Head of caudate nucleus (tissue), 42 donors: ENCODE results near the gene FAM236D.
"Not testable (repeated sequence)": the region's sequence is repeated elsewhere in the genome, so short reads cannot be mapped to it uniquely, and the experiment has no call there.

Experiments
- DNase-seq, 42 donors: peaks; one replicate each; pipeline versions ENCODE4 v3.0.0 to v3.0.0-alpha.2; 2020 to 2021; ENCODE audit warnings: mixed read lengths in 7 of 42
- intact Hi-C: fragments of 100-400 bp; cut with DNase I; formaldehyde crosslinking; loops from one replicate; pipeline ENCODE4 v1.15.0; 2022

FAM236D gene

DNA sequence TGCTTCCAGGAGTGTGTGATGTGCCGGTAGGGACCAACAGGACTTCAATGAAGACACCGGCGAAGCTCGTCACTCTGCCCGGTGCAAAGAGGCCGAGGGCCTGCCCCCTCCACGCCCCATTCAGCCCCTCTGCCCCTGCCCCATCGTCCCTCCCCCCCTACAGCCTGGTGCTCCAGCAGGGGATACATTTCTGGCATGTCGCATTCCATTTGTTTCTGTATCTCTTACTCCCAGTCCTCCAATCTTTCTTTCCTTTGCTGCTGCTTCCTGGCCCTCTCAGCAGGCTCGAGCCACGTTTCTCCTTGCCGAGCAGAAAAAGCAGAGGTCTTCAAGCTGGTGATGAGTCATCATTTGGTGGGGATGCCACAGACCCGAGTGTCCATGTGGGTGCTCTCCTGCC is at the start of gene FAM236D:
TSS of gene FAM236D (minus strand) at position 101 of the 400 bp plus-strand sequence. CDS start at position 1, 100 bp downstream.
- DNase-seq, intact Hi-C loops: not testable (repeated sequence)

DNA sequence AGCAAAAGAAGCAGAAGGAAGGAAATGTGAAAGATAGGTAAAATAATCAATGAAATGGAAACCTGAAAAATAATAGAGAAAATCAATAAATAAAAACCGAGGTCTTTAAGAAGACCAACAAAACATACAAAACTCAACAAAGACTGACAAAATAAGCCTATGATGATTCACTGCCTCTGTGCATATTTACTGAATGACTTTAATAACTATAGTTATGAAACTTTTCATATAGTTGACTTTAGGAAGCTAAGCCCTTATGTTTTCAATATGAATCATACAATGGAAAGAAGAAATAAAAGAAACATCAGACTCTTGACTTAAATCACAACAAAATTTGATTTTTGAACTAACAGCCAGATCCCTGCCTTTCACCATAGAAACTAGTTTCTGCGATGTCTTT is 29.5 kb upstream of the FAM236D start:
- DNase-seq, intact Hi-C loops: not testable (repeated sequence)

DNA sequence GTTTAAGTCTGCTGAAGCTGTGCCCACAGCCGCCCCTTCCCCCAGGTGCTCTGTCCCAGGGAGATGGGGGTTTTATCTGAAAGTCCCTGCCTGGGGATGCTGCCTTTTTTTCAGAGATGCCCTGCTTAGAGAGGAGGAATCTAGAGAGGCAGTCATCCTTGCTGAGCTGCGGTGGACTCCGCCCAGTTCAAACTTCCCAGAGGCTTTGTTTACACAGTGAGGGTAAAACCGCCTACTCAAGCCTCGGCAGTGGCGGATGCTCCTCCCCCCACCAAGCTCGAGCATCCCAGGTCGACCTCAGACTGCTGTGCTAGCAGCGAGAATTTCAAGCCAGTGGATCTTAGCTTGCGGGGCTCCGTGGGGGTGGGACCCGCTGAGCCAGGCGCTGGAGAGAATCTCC is 22.7 kb upstream of the FAM236D start:
- DNase-seq, intact Hi-C loops: not testable (repeated sequence)

DNA sequence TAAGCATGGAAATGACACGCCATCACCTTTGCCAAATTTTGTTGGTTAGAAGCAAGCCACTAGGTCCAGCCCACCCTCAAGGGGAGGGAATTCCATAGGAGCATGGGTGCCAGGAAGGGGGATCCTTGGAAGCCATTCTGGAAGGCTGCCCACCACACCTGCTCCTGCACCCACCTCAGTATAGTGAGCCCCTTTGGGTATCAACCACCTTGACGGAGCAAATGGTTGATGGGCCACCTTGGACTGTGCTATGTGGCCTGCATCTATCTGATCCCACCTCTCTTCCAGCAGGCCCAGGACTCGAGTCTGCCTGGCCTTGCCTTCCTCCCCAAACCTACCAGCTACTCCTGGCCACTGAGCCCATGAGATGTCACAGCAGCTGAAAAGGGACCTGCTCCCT is 17.6 kb downstream of the FAM236D start:
- intact Hi-C loops, result not testable (repeated sequence)
- DNase-seq, result peak in 2 of 42 donors; percentile 1 to 7

DNA sequence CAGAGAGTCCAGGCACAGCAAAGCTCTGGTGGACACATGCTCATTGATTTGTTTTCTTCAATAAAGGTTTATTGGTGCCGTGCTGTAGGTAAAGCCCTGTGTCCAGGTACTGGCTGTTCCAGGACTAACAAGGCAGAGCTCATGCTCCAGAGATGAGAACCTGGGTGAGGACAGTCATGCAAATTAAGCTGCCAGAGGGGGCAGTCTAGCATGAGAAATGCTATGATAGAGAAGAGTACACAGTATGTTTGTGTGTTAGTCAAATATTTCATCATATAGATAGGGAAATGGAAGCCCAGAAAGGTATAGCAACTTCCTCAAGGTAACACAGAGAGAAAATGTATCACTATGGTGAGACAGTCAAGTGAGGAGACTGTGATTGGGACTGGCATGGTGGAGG is 19.9 kb downstream of the FAM236D start:
- DNase-seq, intact Hi-C loops: not testable (repeated sequence)

DNA sequence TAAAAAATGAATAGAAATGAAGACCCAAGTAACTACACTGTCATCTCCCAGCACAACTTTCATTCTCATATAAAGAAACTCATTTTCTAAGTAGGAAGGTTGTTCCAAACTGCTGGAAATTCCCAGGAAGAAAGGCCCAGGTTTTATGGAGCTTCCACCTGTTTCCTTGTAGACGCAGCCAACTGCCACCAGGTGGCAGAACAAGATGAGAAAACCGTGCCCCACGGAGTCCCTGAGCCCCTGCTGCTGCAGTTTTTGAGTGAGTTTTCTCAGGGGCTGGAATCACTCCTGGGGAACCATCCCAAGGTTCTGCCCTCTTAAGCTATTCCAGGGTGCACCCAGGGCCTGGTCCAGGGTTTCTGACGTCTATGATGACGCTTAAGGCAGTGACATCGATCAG is 24.0 kb downstream of the FAM236D start:
- intact Hi-C loops, DNase-seq: not testable (repeated sequence)

DNA sequence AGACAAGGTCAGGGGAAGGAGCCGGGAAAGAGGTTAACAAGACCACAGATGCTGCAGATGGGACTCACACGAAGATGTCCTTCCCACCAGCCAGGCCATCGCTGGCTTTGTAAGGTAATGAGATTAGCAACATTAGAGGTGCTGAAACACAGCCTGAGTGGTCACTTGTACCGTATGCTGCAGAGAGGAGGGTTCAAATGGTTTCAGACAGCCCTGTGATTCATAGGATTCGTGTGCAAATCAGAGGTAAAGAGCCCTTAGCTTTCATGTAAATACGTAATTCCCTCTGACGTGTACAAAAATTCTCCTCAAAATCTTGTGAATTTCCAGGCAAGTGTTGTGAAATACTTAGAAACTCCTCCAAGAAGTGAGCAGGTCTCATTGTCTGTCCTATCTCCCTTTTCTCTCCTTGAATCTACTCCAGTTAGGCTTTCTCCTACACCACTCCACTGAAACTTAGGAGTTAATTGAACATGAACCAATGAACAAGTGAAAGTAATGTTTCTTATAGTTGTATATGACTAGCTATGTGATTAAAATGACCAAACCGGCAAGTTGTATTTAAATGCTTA is 24.6 kb downstream of the FAM236D start:
- intact Hi-C loops, DNase-seq: not testable (repeated sequence)

DNA sequence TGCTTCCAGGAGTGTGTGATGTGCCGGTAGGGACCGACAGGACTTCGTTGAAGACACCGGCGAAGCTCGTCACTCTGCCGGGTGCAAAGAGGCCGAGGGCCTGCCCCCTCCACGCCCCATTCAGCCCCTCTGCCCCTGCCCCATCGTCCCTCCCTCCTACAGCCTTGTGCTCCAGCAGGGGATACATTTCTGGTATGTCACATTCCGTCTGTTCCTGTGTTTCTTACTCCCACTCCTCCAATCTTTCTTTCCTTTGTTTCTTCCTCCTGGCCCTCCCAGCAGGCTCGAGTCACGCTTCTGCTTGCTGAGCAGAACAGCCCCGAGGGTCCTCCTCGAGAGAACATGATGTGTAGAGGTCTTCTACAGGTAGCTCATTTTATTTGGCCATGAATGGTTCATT is 25.4 kb downstream of the FAM236D start, which contains the start of gene FAM236B:
TSS of gene FAM236B (minus strand) at position 101 of the 400 bp plus-strand sequence. CDS start at position 1, 100 bp downstream.
- intact Hi-C loops, DNase-seq: not testable (repeated sequence)

DNA sequence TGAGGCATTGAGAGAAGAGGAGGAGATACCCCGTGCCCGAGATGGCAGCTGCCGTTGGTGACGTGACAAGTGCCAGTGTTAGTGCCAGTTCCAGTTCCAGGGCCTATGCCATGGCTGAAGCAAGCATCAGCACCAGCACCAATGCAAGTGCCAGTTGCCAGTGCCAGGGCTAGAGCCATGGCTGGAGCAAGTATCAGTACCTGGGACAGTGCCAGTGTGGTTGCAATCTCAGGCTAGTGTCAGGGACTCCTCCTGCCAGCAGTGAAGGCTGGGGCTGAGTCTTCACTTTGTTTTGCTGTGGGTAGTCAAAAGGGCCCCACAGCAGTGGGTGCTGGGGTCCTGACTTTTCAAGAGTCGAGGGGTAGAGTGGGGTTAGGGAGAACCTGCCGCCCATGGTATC is 29.9 kb downstream of the FAM236D start:
- intact Hi-C loops, DNase-seq: not testable (repeated sequence)

DNA sequence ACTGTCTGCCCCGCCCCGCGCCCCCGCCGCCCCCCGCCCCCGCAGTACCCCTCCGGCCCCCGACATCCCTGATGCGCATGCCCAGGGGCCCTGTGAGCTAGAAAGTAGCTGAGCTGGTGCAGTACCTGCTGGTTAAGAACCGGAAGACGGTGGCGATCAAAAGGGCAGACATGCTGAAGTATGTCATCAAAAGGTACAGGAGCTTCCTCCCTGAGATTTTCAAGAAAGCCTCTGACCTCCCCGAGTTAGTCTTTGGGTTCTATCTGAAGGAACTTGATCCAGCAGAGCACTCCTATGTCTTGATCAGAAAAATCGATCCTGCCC is 30.6 kb downstream of the FAM236D start:
- intact Hi-C loops, DNase-seq: not testable (repeated sequence)

DNA sequence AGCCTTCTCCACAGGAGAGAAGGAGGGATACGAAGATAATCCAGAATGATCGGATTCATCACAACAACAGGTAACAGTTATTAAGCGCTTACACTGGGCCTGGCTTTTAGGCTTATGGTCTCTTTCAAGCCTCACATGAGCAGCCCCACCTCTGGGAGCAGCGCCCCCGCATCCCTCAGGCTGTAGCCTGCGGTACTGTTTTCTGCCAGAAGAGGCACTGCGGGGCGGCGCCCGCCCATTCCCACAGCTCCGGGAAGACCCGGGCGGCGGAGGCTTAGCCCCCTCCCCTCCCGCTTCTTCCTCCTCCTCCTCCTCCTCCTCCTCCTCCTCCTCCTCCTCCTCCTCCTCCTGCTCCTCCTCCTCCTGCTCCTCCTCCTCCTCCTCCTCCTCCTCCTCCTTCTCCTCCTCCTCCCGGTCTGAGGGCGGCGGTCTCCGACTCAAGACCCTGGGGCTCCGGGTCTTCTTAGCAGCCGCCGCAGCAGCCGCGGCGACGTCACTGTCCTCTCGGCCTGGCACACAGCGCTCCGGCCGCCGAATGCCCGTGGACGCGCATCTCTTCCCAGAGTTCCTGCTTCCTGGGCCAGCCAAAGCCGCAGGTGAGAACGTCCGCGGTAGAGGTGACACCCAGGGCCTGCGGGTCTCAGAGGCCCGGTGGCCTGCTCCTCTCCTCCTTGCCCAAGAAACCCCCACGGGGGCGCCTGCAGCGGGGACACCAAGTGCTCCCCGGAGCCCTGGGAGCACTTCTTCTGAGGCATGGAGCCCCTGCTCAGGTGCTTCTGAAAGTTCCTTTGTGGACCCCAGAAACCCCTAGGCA is 31.1 kb downstream of the FAM236D start, which contains the start of gene DMRTC1B:
TSS of gene DMRTC1B (plus strand) at position 238 of the 814 bp plus-strand sequence. CDS start 68,246 bp downstream, outside the sequence.
- DNase-seq, intact Hi-C loops: not testable (repeated sequence)

DNA sequence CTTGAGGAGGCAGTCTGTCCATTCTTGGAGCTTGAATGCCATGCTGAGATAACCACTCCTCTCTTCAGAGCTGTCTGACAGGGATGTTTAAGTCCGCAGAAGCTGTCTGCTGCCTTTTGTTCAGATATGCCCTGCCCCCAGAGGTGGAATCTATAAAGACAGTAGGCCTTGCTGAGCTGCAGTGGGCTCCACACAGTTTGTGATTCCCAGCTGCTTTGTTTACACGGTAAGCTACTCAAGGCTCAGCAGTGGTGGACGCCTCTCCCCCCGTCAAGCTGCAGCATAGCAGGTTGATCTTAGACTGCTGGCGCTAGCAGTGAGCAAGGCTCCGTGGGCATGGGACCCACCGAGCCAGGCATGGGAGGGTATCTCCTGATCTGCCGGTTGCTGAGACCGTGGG is 47.6 kb downstream of the FAM236D start:
- DNase-seq, intact Hi-C loops: not testable (repeated sequence)
